Activated CD8-positive, alpha-beta memory T cell treated with anti-CD3 and anti-CD28 coated beads for 36 hours (primary cell): ENCODE data around the gene CNMD. TPM values are rescaled to one million over a fixed set of nuclear protein-coding genes. Genes with fewer than 3 reads are reported as not detected.

Experiments
- CTCF ChIA-PET: fragments of 350-600 bp; sonication (Branson Sonifier 250); formaldehyde crosslinking; loops from one replicate; lab custom pipeline; 2021; ENCODE audit warnings: antibody characterized with exemption; lab: Charles Lee
- POLR2A ChIA-PET: fragments of 350-600 bp; sonication (Branson Sonifier 250); formaldehyde crosslinking; loops from one replicate; lab custom pipeline; 2021; ENCODE audit warnings: antibody characterized with exemption; lab: Charles Lee
- total RNA-seq, 2 experiments: library from RNA; stranded (reverse); gene quantifications; one replicate each; pipeline ENCODE4 v1.2.3, GENCODE V29; 2021

CNMD gene
- not detected for total RNA-seq

DNA sequence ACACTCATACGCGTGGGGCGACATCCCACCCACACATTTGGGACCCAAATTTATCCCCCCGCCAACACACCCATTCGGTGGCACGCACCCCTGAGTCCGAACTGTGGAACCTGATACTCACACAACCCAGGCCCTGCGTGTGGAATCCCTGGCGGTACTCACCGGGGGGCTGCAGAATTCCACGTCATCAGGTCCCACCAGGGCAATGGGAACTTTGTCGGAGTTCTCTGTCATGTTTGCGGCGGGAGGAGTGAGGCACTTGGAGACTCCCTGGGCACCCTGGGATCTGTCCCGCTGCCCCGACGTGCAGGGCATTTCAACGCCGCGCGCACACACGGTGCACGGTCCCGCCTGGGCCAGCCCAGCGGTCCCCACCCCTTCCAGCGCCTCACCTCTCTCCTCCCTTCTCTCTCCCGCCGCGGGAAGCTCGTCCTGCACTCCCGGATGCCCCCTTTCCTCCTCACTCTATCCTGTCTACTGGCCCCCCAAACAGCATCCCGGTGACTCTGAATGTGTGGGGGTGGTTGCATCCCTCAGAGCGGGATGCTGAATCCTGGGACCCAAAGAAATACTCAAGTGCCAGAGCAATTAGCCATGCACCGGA, at the start of gene CNMD:
Gene CNMD (minus strand): TSS at position 353 of the 604 bp plus-strand sequence. CDS start 119 bp downstream, at position 234.
- ChIA-PET CTCF (no interaction called here), POLR2A (no interaction called here)

DNA sequence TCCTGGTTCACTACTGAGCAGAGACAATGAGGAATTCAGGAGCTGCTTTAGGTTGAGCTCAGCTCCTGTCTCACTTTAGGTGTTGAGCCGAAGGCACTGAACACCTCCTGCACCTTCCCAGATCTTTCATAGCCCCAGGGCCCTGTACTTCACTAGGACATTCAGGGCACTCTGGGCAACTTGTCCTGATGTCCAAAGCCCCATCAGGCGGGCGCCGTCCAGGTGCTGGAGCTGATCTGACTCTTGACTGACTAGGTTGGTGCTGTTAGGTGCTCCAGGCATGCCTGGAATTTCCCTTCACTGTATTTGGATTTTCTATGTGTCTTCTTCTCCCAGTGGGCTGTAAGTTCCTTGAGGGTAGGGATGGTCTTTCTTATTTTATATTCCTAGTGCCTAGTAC, 48.4 kb upstream of the CNMD start:
- CTCF ChIA-PET: no interaction called here
- POLR2A ChIA-PET: no interaction called here

DNA sequence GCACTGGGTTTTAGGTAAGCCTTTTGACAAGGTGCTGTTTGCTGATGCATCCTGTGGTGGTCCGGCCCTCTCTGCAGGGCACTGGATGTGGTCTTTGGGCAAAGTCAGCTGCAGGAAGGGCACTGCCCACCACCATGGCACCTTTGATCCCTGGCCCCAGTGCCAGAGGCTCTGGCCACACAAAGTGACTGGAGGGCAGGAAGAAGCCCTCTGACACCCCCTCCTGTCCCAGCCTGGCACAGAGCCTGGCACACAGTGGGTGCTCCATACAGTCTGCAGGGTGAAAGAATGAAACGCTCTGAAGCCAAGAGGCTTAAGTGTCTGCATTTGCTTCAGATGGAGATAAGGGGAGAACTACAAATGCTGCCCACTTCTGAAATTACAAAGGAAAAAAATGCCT, 47.6 kb upstream of the CNMD start:
- ChIA-PET POLR2A (no interaction called here), CTCF (no interaction called here)

DNA sequence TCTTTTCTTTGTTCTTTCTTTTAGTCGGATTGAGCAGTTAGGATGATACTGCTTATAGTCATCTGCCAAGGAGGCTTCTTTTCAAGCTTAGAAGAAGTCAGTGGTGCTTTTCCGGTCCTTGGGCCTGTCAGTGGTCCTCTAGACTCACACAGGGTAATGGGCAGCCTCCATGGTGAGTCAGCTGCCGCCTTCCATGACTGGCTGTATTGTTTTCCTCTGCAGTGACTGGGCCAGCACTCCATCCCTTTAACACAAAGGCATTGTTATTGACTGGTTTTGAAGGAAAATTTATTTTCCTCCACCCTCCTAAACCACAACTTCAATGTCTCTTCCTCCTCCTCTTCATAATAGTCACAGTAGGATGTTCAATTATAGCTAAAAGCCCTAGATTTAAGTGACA, 47.1 kb upstream of the CNMD start:
- CTCF ChIA-PET: no interaction called here
- POLR2A ChIA-PET: no interaction called here

DNA sequence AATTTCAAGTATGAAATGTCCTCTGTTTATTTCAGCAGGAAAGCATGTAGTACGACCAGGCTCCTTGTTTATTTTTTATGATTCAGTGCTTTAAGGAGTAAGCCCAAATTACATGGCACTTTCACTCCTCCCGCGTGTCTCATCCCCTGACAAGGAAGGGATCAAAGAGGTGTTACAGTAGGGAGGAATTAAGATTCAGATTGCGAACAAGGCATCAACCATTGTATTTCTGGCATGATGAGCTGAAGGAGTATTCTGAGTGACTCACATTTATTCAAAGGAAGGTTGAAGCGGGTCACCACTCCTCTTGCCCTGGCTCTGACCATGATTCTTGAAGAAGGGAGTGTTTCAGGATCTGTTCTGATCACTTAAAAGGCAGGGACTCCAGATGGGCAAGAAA, 46.1 kb upstream of the CNMD start:
- POLR2A ChIA-PET: no interaction called here
- CTCF ChIA-PET: no interaction called here

DNA sequence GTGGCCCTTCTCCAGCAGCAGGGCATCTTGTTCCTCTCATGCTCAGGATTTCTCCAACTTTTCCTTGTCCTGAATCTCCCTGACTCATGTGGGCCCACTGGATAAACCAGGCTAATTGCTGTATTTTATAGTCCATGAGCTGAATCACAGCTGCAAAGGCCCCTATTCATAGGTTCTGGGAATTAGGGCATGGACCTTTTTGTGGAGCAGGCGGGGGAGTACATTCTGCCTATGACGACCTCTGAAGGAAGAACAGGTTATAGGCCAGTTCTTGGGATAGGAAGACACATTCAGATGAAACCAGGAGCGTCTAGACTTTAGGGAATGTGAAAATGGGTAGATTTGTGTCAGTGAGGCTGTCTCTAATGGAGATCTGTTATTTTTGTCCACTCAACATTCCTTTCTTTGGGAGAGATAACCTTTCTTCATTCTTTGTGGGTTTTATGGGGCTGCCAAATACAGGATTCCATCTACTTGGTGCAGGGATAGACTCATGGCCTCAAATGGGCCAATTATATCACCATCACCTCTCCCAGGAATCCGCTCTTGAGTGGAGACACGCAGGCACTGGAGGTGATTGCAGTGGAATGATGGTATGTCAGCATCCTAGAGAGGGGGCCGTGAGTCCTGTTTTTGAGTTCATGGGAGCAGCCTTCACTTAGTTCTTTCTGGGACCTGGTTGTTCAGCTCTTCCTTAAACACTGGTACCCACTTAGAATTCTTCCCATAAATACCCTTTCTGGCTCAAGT, 45.1 kb upstream of the CNMD start:
- CTCF ChIA-PET: no interaction called here
- POLR2A ChIA-PET: no interaction called here

DNA sequence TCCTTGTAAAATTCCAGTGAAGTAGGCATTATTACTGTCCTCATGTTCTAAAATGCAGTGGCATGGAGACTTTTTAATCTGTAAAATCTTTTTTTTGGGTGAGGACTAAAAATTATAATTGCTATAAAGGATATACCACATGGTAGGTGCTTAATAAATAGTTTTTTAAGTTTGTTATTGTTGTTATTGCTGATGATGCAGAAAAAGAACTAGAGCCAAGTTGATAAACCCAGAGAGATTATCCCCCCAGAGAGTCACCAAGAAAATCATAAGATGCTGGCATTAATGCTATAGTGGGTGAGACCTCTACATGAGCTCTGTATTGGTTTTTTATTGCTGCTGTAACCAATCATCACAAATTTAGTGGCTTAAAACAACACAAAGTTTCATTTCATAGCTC, 44.3 kb upstream of the CNMD start:
- ChIA-PET POLR2A (no interaction called here), CTCF (no interaction called here)

DNA sequence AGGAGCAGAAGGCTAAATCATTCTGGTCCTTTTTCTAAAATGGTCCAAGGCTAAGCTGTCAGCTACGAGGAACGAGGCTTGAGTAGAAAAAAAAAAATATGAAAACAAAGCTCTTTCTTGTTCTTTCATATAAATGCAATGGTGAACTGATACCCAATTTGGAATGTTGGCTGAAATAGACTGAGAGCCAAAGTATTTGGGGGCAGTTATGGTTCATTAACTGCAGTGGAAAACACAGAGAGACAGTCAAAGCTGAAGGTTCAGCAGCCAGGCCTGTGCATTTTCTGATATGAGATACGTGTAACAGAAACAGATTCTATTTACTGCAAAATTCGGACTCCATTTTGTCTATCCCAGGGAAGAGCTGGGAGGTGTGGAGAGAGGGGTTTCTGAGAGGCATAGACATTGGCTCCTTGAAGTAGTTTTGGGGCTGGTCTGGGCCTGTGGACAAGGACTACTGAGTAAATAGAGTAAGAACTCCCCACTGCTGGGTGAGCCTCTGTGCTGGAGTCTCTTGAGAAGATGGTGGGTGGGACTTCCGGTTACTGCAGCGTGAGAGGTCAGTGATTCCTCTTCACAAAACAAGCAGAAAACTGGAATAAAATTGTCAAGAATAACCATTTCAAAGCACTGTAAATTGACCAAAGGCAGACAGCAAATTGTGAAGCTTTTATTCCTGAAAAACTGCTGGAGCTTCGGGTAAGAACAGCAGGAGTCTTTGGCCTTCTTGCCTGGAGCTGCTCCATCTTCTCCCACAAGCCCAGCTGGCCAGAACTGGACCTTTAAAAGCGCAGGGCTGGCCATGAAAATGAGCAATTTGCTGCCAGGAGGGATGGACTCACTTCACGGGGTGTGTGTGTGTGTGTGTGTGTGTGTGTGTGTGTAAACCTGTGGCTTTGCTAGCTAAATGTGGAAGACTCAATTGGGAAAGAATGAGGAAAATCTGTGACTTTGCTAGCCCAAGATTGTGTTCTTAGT, 43.1 kb upstream of the CNMD start:
- ChIA-PET CTCF (no interaction called here), POLR2A (no interaction called here)

DNA sequence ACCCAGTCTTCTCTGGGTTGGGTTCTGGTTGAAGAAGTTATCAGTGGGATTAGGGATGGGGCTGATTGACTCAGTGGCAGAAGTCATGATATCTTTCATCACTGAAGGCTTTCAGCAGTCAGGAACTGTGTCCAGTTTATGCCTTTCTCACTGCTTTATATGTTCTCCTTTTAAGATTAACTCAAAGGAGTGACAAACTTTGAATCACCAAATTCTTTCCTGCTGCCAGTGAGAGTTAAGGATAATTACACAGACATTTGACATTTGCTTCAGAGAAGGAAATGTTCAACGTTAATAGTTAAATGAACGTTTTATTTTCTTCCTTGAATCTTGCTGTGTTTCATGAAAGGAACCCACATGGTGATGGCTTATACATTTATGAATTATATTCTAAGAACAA, 41.0 kb upstream of the CNMD start:
- ChIA-PET CTCF (no interaction called here), POLR2A (no interaction called here)

DNA sequence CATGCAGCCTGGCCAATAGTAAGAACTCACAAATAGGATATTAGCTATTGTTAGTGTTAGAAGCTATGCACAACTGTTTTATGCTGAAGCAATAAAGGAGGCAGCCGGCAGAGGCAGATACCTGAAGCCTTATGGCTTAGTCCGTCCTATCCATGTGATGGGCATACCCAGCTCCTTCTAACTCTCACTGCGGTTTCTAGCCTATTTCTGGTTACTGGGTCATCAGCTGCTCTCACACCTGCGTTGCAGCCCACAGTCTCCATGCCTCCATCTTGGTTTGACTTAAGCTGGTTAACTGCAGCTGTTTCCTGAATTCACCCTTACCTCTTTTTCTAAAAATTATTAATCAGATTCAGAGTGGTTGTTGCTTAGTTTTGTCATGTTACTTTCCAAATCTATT, 40.5 kb upstream of the CNMD start:
- POLR2A ChIA-PET: no interaction called here
- CTCF ChIA-PET: interaction anchor here (0.5 kb wide), 1 partner anchor 14 kb away, joined by 3 read pairs; no protein-coding TSS in a partner anchor

DNA sequence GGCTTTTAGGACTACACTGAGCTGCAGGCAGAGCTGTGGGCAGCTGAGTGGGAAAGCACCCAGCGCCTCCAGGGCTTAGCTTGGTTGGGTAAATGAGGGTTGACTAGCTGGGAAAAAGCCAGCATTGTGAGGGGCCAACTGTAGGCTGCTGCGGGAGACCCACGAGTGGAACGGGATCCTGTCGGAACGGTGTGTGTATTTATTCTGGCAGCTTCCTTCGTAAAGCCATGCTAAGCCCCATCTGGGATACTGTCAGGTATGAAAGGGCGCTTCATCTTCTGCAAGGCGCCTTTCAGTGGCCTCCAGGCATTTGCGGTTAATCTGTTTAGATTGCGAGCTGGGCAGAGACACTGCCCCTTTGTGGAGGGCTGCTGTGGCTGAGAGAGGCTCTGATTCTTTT, 39.5 kb upstream of the CNMD start:
- ChIA-PET CTCF (no interaction called here), POLR2A (no interaction called here)

DNA sequence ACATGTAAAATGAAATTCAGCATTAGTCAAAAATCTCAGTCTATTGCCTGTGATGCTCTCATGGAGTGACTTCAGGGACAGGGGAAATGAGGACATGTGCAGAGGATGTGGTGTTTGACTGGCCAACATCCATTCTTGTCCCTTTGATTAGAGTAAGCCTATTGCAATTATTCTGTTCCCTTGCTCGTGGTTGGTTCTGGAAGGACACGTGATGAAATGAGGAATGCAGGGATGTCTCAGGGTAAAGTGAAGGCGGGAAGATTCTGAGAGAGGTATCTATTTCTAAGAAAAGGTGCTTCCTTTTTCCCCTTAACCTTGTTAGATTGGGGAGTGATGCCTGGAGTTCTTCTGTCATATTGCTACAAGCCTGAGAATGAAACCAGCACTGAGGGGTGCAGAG, 37.1 kb upstream of the CNMD start:
- POLR2A ChIA-PET: no interaction called here
- CTCF ChIA-PET: no interaction called here

DNA sequence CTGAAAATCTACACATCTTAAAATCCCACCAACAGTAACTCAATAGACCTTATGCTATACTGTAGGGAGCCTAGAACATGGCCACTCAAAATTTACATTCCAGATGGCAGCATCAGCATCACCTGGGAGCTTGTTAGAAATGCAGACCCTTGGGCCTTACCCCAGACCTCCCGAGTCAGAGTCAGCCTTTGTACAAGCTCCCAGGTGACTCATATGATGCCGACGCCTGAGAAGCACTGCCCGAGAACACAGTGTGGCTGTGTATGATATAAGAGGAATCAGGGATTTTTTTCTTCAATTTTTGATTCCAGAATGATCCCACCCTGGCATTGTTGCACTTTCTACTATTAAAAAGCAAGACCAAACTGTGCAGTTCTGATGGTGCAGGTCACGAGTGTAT, 35.9 kb upstream of the CNMD start:
- POLR2A ChIA-PET: no interaction called here
- CTCF ChIA-PET: no interaction called here

DNA sequence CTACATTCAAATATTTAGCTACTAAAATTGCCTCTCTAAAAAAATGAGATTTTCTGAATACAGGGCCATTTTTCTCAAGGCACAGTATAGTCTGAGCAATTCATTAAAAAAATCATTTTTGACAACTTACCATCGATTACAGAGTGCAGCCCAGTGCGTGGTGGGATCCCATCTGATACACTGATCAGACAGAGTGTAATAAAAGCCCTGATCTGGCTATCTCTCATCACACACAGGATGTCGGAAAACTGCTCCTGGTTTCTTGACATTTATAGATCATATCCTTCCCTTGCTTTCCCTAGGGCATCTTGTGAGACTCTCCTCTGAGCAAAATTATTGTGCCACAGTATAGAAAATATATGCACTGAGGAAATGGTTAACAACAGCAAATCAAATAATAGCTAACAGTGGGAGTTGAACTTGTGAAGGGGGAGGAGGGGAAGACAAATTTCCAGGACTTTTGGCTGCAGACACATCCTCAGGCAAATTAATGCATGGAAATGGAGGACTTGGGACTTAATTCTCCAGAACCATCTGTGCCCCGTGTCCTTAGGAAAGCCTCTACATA, 28.4 kb upstream of the CNMD start:
- ChIA-PET POLR2A (no interaction called here), CTCF (no interaction called here)

DNA sequence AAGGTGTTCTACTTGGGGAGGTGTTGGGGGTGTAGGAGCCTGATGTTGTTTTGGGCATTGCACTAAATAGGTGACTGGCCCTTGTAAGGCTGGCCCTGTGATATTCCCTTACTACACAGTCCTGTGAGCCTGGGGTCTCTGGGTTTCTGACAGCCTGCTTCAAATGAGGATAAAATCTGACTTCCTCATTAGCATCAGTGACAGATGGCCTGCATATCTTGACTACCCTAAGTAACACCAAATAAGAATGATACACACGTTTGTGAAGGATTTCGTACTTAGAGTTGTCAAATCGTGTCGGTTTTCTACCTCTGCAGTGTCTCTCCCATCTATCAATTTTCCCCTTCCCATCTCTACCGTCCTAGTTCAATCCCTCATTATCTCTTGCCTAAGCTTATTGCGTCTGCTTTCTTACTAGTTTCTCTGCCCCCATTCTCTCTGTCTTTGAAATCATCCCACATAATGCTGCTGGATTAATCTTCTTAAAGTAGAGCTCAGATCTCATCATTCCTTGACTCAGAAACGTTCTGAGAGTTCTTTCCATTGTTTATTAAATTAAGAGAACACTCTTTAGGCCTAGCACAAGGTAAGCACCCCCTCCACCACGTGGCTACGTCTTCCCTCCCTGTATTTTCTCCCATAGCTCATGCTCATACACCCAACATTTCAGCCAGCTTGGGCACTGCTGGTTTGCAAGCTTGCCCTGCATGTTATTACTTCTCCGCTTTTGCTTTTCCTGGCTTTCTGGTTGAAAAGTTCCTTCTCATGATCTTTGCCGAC, 26.2 kb upstream of the CNMD start:
- ChIA-PET POLR2A (no interaction called here), CTCF (no interaction called here)

DNA sequence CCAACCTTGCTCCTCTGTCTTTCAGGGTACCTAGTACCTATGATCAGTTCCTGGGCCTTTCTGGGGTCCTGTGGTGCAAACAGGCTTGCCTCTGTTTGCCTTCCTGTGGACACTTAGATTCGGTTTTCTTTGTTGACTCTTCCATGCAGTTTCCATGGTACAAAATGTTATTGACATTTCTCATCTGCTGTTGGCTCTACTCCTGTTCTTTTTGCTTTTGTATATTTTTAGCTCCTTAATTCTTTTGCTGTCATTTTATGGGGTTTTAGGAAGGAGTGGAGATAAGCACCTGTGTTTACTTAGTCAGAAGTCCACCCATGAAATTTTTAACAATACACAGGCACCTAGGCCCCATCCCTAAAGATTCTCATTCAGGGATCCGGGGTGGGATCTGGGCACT, 20.5 kb upstream of the CNMD start:
- CTCF ChIA-PET: no interaction called here

DNA sequence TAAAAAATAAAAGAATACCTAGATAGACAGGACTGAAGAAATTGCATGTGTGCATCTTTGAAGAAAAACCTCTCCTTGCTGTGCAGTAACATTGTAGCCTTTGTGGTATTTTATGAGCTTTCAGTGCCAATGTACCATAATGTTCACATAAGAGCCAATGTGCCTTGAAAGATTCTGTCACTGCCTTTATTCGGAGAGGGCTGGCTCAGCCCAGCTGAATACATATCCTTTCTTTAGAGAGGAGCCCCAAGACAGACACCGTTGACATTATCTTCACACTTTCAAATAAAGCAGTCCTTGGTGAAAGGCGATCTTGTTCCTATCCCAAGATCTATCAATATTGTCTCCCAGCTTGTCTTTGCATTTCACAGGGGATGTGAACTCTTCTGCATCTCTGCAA, 18.5 kb upstream of the CNMD start:
- CTCF ChIA-PET: no interaction called here
- POLR2A ChIA-PET: no interaction called here

More for the DNA sequence above, 20.5 kb upstream of the CNMD start:
- POLR2A ChIA-PET: no interaction called here

DNA sequence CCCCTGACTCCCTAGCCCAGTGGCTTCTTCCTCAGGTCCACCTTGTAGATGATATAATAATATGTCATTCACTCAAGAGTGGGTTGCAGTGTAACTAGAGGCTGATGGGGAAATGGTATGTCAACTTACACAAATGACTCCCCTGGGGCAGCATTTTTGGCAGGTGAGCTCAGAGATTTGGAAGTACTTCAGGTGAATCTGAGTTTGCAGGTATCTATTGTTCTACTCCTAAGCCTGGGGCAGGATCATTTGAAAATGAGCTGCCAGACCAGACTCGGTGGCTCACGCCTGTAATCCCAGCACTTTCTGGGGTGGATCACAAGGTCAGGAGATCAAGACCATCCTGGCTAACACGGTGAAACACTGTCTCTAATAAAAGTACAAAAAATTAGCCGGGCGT, 11.6 kb upstream of the CNMD start:
- CTCF ChIA-PET: no interaction called here
- POLR2A ChIA-PET: no interaction called here

DNA sequence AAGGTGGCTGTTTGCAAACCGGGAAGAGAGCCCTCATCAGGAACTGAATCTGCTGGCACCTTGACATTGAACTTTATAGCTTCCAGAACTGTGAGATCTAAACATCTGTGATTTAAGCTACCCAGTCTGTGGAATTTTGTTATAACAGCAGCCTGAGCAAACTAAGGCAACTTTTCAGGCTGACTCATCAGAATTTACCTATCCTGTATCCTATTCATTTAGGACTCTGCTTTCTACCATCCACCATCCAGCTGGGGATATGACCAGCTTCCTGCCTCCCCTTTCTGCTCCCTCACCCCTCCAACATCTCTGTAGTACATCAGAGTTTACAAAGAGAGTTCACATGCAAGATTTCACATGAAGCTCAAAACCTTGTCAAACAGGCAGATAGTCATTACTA, 11.1 kb upstream of the CNMD start:
- CTCF ChIA-PET: no interaction called here
- POLR2A ChIA-PET: no interaction called here
